H1 (cell line): ENCODE data around the gene PDZD8.

ENCODE experiments used
- CTCF ChIP-seq, 3 experiments: IDR thresholded peaks; 1 replicate in 2 of 3; 2 replicates in 1 of 3; pipeline versions ENCODE4 v1.5.1 to v1.6.1; 2011; ENCODE audit warnings: low read length in 3 of 3, mild to moderate bottlenecking in 3 of 3, inconsistent platforms in 2 of 3, low read depth in 1 of 3, moderate library complexity in 1 of 3; ENCODE audit not compliant: insufficient read depth in 1 of 3; ENCODE audit errors: control extremely low read depth in 1 of 3
- HDAC2 ChIP-seq, 2 experiments: fragments of 300-600 bp in 1 of 2; sonication (generic) in 1 of 2; IDR thresholded peaks; 2 replicates each; pipeline ENCODE4 v1.6.1; 2011 to 2012; ENCODE audit warnings: low read depth in 2 of 2, low read length in 2 of 2, mild to moderate bottlenecking in 2 of 2, moderate library complexity in 2 of 2, borderline replicate concordance in 1 of 2, inconsistent platforms in 1 of 2
- MAX ChIP-seq: IDR thresholded peaks from 2 replicates; pipeline ENCODE4 v1.6.1; 2012; ENCODE audit warnings: inconsistent platforms
- POLR2AphosphoS5 ChIP-seq: IDR thresholded peaks from 2 replicates; pipeline ENCODE4 v1.6.1; 2011; ENCODE audit warnings: low read depth, low read length
- RAD21 ChIP-seq, 2 experiments: IDR thresholded peaks in 1 of 2; conservative IDR thresholded peaks in 1 of 2; 2 replicates each; pipeline ENCODE4 v1.6.1; 2011; ENCODE audit warnings: low read depth in 2 of 2, low read length in 2 of 2, improper control_type of control experiment in 1 of 2, inconsistent platforms in 1 of 2, mild to moderate bottlenecking in 1 of 2, moderate library complexity in 1 of 2
- SUZ12 ChIP-seq: fragments of 200-600 bp; sonication (generic); IDR thresholded peaks from 2 replicates; pipeline ENCODE4 v1.6.1; 2012; ENCODE audit warnings: mild to moderate bottlenecking, inconsistent platforms, low read length, moderate library complexity, mixed read lengths
- TAF1 ChIP-seq: IDR thresholded peaks from 2 replicates; pipeline ENCODE4 v1.6.1; 2011; ENCODE audit warnings: mild to moderate bottlenecking, low read depth, low read length
- TCF12 ChIP-seq: IDR thresholded peaks from 2 replicates; pipeline ENCODE4 v1.6.1; 2011; ENCODE audit warnings: low read depth, mild to moderate bottlenecking, low read length

- TF ChIP-seq TAF1 (no peak), POLR2AphosphoS5 (no peak), RAD21 (IDR thresholded peaks at IDR 0.05 in 1 of 2, conservative IDR thresholded peaks at IDR 0.05 in 1 of 2; ENCODE audit: low read depth in 2 of 2, low read length in 2 of 2) (no peak), MAX (no peak), SUZ12 (no peak), CTCF (IDR thresholded peaks at IDR 0.05; ENCODE audit: control extremely low read depth in 1 of 3, insufficient read depth in 1 of 3, low read depth in 1 of 3, low read length in 3 of 3) (no peak), TCF12 (no peak), HDAC2 (IDR thresholded peaks at IDR 0.05; ENCODE audit: borderline replicate concordance in 1 of 2, low read depth in 2 of 2, low read length in 2 of 2) (no peak)
Observed at GRCh38 chr10:117400329-117400728, 25.1 kb upstream of the PDZD8 start.
